ENCODE measurements around the gene GATA6. TPM values are rescaled to one million over a fixed set of nuclear protein-coding genes. Genes with fewer than 3 reads are reported as not detected.
A peak's percentile ranks its signal among the peaks of the same experiment; 100 is the strongest.

The GATA6 gene
- total RNA-seq, 2 experiments from 2014 or later: not detected

- no peaks in the 10 kb centered on the region for H3K9me3 Mint-ChIP-seq (ENCODE audit: insufficient read depth)
- ATAC-seq (no peak), DNase-seq (no peak)
- H3K4me1 Mint-ChIP-seq (ENCODE audit: low read depth): no peaks in the 10 kb centered on the region
- POLR2A ChIA-PET: no interaction called here
- H3K36me3 Mint-ChIP-seq (ENCODE audit: low read depth): no peaks in the 10 kb centered on the region
- H3K27me3 Mint-ChIP-seq (ENCODE audit: low read depth): peaks cover 2% of the 10 kb centered on the region
- CTCF ChIA-PET: no interaction called here
- H3K4me3 Mint-ChIP-seq: no peak overlapping the region
- H3K27ac Mint-ChIP-seq: no peak overlapping the region
These were observed 16.0 kb upstream of the GATA6 start for GRCh38 chr18:22153428-22153827.

- no peak for DNase-seq
- no peak overlapping the region for H3K4me3 Mint-ChIP-seq
- CTCF ChIA-PET: no interaction called here
- H3K4me1 Mint-ChIP-seq (ENCODE audit: low read depth): no peaks in the 10 kb centered on the region
- H3K9me3 Mint-ChIP-seq (ENCODE audit: insufficient read depth): no peaks in the 10 kb centered on the region
- H3K27ac Mint-ChIP-seq: no peak overlapping the region
- H3K36me3 Mint-ChIP-seq (ENCODE audit: low read depth): no peaks in the 10 kb centered on the region
- ATAC-seq: no peak
- POLR2A ChIA-PET: no interaction called here
- H3K27me3 Mint-ChIP-seq (ENCODE audit: low read depth): peaks cover 4% of the 10 kb centered on the region
These were observed 13.8 kb upstream of the GATA6 start for GRCh38 chr18:22155584-22155983.

GRCh38 chr18:22159014-22159413 lies 10.4 kb upstream of the GATA6 start:
- Mint-ChIP-seq H3K4me3 (no peak overlapping the region), H3K9me3 (ENCODE audit: insufficient read depth) (no peaks in the 10 kb centered on the region), H3K27me3 (ENCODE audit: low read depth) (peaks cover 26% of the 10 kb centered on the region), H3K27ac (no peak overlapping the region), H3K4me1 (ENCODE audit: low read depth) (no peaks in the 10 kb centered on the region), H3K36me3 (ENCODE audit: low read depth) (no peaks in the 10 kb centered on the region)
- DNase-seq (no peak), ATAC-seq (no peak)
- CTCF ChIA-PET: no interaction called here
- POLR2A ChIA-PET: no interaction called here

GRCh38 chr18:22161090-22161489 lies 8.3 kb upstream of the GATA6 start:
- no peak for ATAC-seq

GRCh38 chr18:22163416-22164161 lies 5.8 kb upstream of the GATA6 start:
- no peak overlapping the region for H3K4me3 Mint-ChIP-seq
- CTCF ChIA-PET: no interaction called here

More at GRCh38 chr18:22161090-22161489, 8.3 kb upstream of the GATA6 start:
- ChIA-PET POLR2A (no interaction called here), CTCF (no interaction called here)
- Mint-ChIP-seq H3K4me1 (ENCODE audit: low read depth) (peaks cover 6% of the 10 kb centered on the region), H3K27me3 (ENCODE audit: low read depth) (peaks cover 39% of the 10 kb centered on the region), H3K36me3 (ENCODE audit: low read depth) (peaks cover 2% of the 10 kb centered on the region), H3K4me3 (no peak overlapping the region), H3K9me3 (ENCODE audit: insufficient read depth) (no peaks in the 10 kb centered on the region), H3K27ac (no peak overlapping the region)
- DNase-seq: no peak

GRCh38 chr18:22164337-22165048 lies 4.9 kb upstream of the GATA6 start:
- ChIA-PET POLR2A (no interaction called here), CTCF (no interaction called here)
- no peak for ATAC-seq

More at GRCh38 chr18:22163416-22164161, 5.8 kb upstream of the GATA6 start:
- POLR2A ChIA-PET: no interaction called here
- Mint-ChIP-seq H3K4me1 (ENCODE audit: low read depth) (peaks cover 17% of the 10 kb centered on the region), H3K36me3 (ENCODE audit: low read depth) (peaks cover 4% of the 10 kb centered on the region), H3K27ac (no peak overlapping the region), H3K27me3 (ENCODE audit: low read depth) (peaks cover 62% of the 10 kb centered on the region), H3K9me3 (ENCODE audit: insufficient read depth) (no peaks in the 10 kb centered on the region)
- ATAC-seq: no peak
- DNase-seq: no peak

GRCh38 chr18:22165049-22165602 lies 4.3 kb upstream of the GATA6 start:
- ATAC-seq (no peak), DNase-seq (no peak)
- H3K27ac Mint-ChIP-seq: peak overlapping the region; percentile 74
- ChIA-PET CTCF (no interaction called here), POLR2A (no interaction called here)
- H3K27me3 Mint-ChIP-seq (ENCODE audit: low read depth): peaks cover 74% of the 10 kb centered on the region
- H3K4me1 Mint-ChIP-seq (ENCODE audit: low read depth): peaks cover 25% of the 10 kb centered on the region
- H3K36me3 Mint-ChIP-seq (ENCODE audit: low read depth): peaks cover 4% of the 10 kb centered on the region
- H3K9me3 Mint-ChIP-seq (ENCODE audit: insufficient read depth): no peaks in the 10 kb centered on the region
- H3K4me3 Mint-ChIP-seq: peak overlapping the region; percentile 34

More at GRCh38 chr18:22164337-22165048, 4.9 kb upstream of the GATA6 start:
- Mint-ChIP-seq H3K4me1 (ENCODE audit: low read depth) (peaks cover 22% of the 10 kb centered on the region), H3K36me3 (ENCODE audit: low read depth) (peaks cover 4% of the 10 kb centered on the region), H3K27ac (no peak overlapping the region), H3K9me3 (ENCODE audit: insufficient read depth) (no peaks in the 10 kb centered on the region), H3K27me3 (ENCODE audit: low read depth) (peaks cover 68% of the 10 kb centered on the region), H3K4me3 (no peak overlapping the region)
- DNase-seq: no peak

- H3K4me1 Mint-ChIP-seq (ENCODE audit: low read depth): peaks cover 28% of the 10 kb centered on the region
- peaks cover 7% of the 10 kb centered on the region for H3K36me3 Mint-ChIP-seq (ENCODE audit: low read depth)
- peaks cover 78% of the 10 kb centered on the region for H3K27me3 Mint-ChIP-seq (ENCODE audit: low read depth)
- ChIA-PET POLR2A (no interaction called here), CTCF (no interaction called here)
- no peaks in the 10 kb centered on the region for H3K9me3 Mint-ChIP-seq (ENCODE audit: insufficient read depth)
- DNase-seq (no peak), ATAC-seq (no peak)
- H3K27ac Mint-ChIP-seq: no peak overlapping the region
- H3K4me3 Mint-ChIP-seq: peak overlapping the region; percentile 18
These were observed 3.8 kb upstream of the GATA6 start for GRCh38 chr18:22165603-22166068.

- POLR2A ChIA-PET: no interaction called here
- H3K4me3 Mint-ChIP-seq: peak overlapping the region; percentile 18
- ATAC-seq (no peak), DNase-seq (no peak)
- H3K9me3 Mint-ChIP-seq (ENCODE audit: insufficient read depth): no peaks in the 10 kb centered on the region
- H3K27ac Mint-ChIP-seq: peak overlapping the region; percentile 46
- H3K36me3 Mint-ChIP-seq (ENCODE audit: low read depth): peaks cover 8% of the 10 kb centered on the region
- H3K27me3 Mint-ChIP-seq (ENCODE audit: low read depth): peaks cover 79% of the 10 kb centered on the region
- CTCF ChIA-PET: no interaction called here
- H3K4me1 Mint-ChIP-seq (ENCODE audit: low read depth): peaks cover 32% of the 10 kb centered on the region
These were observed 3.1 kb upstream of the GATA6 start for GRCh38 chr18:22166069-22166950.

GRCh38 chr18:22167091-22167470 lies 2.3 kb upstream of the GATA6 start:
- no peak for DNase-seq
- Mint-ChIP-seq H3K4me3 (no peak overlapping the region), H3K9me3 (ENCODE audit: insufficient read depth) (no peaks in the 10 kb centered on the region), H3K27ac (no peak overlapping the region), H3K36me3 (ENCODE audit: low read depth) (peaks cover 8% of the 10 kb centered on the region), H3K27me3 (ENCODE audit: low read depth) (peaks cover 76% of the 10 kb centered on the region), H3K4me1 (ENCODE audit: low read depth) (peaks cover 32% of the 10 kb centered on the region)
- POLR2A ChIA-PET: no interaction called here
- CTCF ChIA-PET: no interaction called here
- ATAC-seq: no peak

GRCh38 chr18:22167471-22168241 lies 1.7 kb upstream of the GATA6 start:
- Mint-ChIP-seq H3K27ac (peak overlapping the region; percentile 57), H3K36me3 (ENCODE audit: low read depth) (peaks cover 8% of the 10 kb centered on the region), H3K27me3 (ENCODE audit: low read depth) (peaks cover 77% of the 10 kb centered on the region), H3K9me3 (ENCODE audit: insufficient read depth) (no peaks in the 10 kb centered on the region), H3K4me3 (no peak overlapping the region), H3K4me1 (ENCODE audit: low read depth) (peaks cover 32% of the 10 kb centered on the region)
- ChIA-PET CTCF (no interaction called here), POLR2A (no interaction called here)
- ATAC-seq (no peak), DNase-seq (no peak)
